Left colon (tissue), 2 donors: Measurements from ENCODE around the gene SMAD6. TPM values are rescaled to one million over a fixed set of nuclear protein-coding genes. Genes with fewer than 3 reads are reported as not detected.
A peak's percentile ranks its signal among the peaks of the same experiment; 100 is the strongest.

Source experiments
- ATAC-seq: fragments of 200-7000 bp; cut with Tn5 transposase; one replicate; pipeline ENCODE4 v1.9.1; 2020; ENCODE audit warnings: mild to moderate bottlenecking, moderate library complexity
- DNase-seq, 2 donors: peaks; one replicate each; pipeline ENCODE4 v3.0.0-alpha.2; 2020
- intact Hi-C, 2 donors: fragments of 100-400 bp; cut with DNase I in 1 of 2; cut with micrococcal nuclease in 1 of 2; formaldehyde crosslinking; loops; one replicate each; pipeline versions ENCODE4 v1.11.2 to v1.14.0; 2022; cut with DNase I, micrococcal nuclease
- total RNA-seq, 2 donors: library from RNA; stranded (reverse); fragmentation: NEBNext Ultra II Directional; extraction: Animal tissue kit (Norgen Biotek cat#: 25700); gene quantifications; one replicate each; pipeline ENCODE4 v1.2.1, GENCODE V29; 2021
- donor health status: DM: no; HTN: no; CAD: no.
- donor health status: DM: yes; HTN: yes; CAD: no.

The SMAD6 gene
- total RNA-seq, 2 donors from 2014 or later, result 9.6 to 11.2 TPM

- DNase-seq (no peak), ATAC-seq (no peak)
- intact Hi-C loops, result no loop called here
Observed at GRCh38 chr15:66729331-66729951, 27.4 kb downstream of the SMAD6 start.

- no peak for DNase-seq
- intact Hi-C loops, result no loop called here
- ATAC-seq, result no peak
Observed at GRCh38 chr15:66730168-66731021, 28.4 kb downstream of the SMAD6 start.

- no peak for DNase-seq
- no peak for ATAC-seq
- intact Hi-C loops, result no loop called here
Observed at GRCh38 chr15:66733976-66734375, 31.9 kb downstream of the SMAD6 start.

- DNase-seq (no peak), ATAC-seq (no peak)
- intact Hi-C loops, result no loop called here
Observed at GRCh38 chr15:66734961-66735908, 33.2 kb downstream of the SMAD6 start.

GRCh38 chr15:66735909-66736305, 33.9 kb downstream of the SMAD6 start:
- intact Hi-C loops, result no loop called here
- DNase-seq (no peak), ATAC-seq (no peak)

- no peak for ATAC-seq
- DNase-seq, result no peak
- intact Hi-C loops, result no loop called here
Observed at GRCh38 chr15:66737243-66738010, 35.4 kb downstream of the SMAD6 start.

GRCh38 chr15:66738116-66738515, 36.1 kb downstream of the SMAD6 start:
- no peak for DNase-seq
- no peak for ATAC-seq
- intact Hi-C loops, result no loop called here

- intact Hi-C loops, result no loop called here
- ATAC-seq (no peak), DNase-seq (no peak)
Observed at GRCh38 chr15:66738595-66738994, 36.6 kb downstream of the SMAD6 start.

GRCh38 chr15:66739287-66739686, 37.3 kb downstream of the SMAD6 start:
- ATAC-seq, result no peak
- no peak for DNase-seq
- intact Hi-C loops, result no loop called here

GRCh38 chr15:66740802-66741201, 38.8 kb downstream of the SMAD6 start:
- intact Hi-C loops, result no loop called here

GRCh38 chr15:66741646-66742045, 39.6 kb downstream of the SMAD6 start:
- intact Hi-C loops, result no loop called here
- ATAC-seq (no peak), DNase-seq (no peak)

More at GRCh38 chr15:66740802-66741201, 38.8 kb downstream of the SMAD6 start:
- DNase-seq, result peak; percentile 61 to 65
- peak; percentile 79 for ATAC-seq

- ATAC-seq, result no peak
- no peak for DNase-seq
- intact Hi-C loops, result no loop called here
Observed at GRCh38 chr15:66742286-66742685, 40.2 kb downstream of the SMAD6 start.

GRCh38 chr15:66743204-66743603, 41.2 kb downstream of the SMAD6 start:
- no peak for ATAC-seq
- DNase-seq, result no peak
- intact Hi-C loops, result no loop called here

- intact Hi-C loops, result no loop called here
- ATAC-seq, result no peak
Observed at GRCh38 chr15:66743703-66744536, 41.9 kb downstream of the SMAD6 start.

GRCh38 chr15:66744610-66745279, 42.7 kb downstream of the SMAD6 start:
- ATAC-seq, result no peak
- DNase-seq, result no peak

More at GRCh38 chr15:66743703-66744536, 41.9 kb downstream of the SMAD6 start:
- no peak for DNase-seq

GRCh38 chr15:66745530-66746230, 43.6 kb downstream of the SMAD6 start:
- no peak for DNase-seq
- intact Hi-C loops, result no loop called here
- no peak for ATAC-seq

More at GRCh38 chr15:66744610-66745279, 42.7 kb downstream of the SMAD6 start:
- intact Hi-C loops, result no loop called here

GRCh38 chr15:66746231-66746605, 44.2 kb downstream of the SMAD6 start:
- ATAC-seq (no peak), DNase-seq (no peak)
- intact Hi-C loops, result no loop called here
